Nephron progenitor cell (in vitro differentiated cells): ENCODE results near the gene IL15RA.
"Not testable (repeated sequence)": the region's sequence is repeated elsewhere in the genome, so short reads cannot be mapped to it uniquely, and the experiment has no call there.

Experiments
- DNase-seq: peaks from one replicate; pipeline ENCODE4 v3.0.0; 2021
- H3K27ac Mint-ChIP-seq: 2 replicates; pipeline ENCODE4 v1.8.0; 2021; ENCODE audit warnings: mild to moderate bottlenecking, moderate library complexity, mixed read lengths
- H3K27me3 Mint-ChIP-seq: 2 replicates; pipeline ENCODE4 v1.8.0; 2021; ENCODE audit warnings: mild to moderate bottlenecking, low read depth, mixed read lengths; ENCODE audit not compliant: poor library complexity
- H3K36me3 Mint-ChIP-seq: 2 replicates; pipeline ENCODE4 v1.8.0; 2021; ENCODE audit warnings: low read depth, mixed read lengths
- H3K4me1 Mint-ChIP-seq: 2 replicates; pipeline ENCODE4 v1.8.0; 2021; ENCODE audit warnings: mixed read lengths
- H3K4me3 Mint-ChIP-seq: 2 replicates; pipeline ENCODE4 v1.8.0; 2021; ENCODE audit warnings: mild to moderate bottlenecking, moderate library complexity, mixed read lengths
- H3K9me3 Mint-ChIP-seq: 2 replicates; pipeline ENCODE4 v1.8.0; 2021; ENCODE audit warnings: mild to moderate bottlenecking, moderate library complexity, mixed read lengths
- TF ChIP-seq, protein P1 (sequence below): fragments of 200-600 bp; sonication (generic); IDR thresholded peaks from 2 replicates; pipeline ENCODE4 v1.5.0; 2021; ENCODE audit warnings: antibody characterized with exemption

The IL15RA gene

DNA sequence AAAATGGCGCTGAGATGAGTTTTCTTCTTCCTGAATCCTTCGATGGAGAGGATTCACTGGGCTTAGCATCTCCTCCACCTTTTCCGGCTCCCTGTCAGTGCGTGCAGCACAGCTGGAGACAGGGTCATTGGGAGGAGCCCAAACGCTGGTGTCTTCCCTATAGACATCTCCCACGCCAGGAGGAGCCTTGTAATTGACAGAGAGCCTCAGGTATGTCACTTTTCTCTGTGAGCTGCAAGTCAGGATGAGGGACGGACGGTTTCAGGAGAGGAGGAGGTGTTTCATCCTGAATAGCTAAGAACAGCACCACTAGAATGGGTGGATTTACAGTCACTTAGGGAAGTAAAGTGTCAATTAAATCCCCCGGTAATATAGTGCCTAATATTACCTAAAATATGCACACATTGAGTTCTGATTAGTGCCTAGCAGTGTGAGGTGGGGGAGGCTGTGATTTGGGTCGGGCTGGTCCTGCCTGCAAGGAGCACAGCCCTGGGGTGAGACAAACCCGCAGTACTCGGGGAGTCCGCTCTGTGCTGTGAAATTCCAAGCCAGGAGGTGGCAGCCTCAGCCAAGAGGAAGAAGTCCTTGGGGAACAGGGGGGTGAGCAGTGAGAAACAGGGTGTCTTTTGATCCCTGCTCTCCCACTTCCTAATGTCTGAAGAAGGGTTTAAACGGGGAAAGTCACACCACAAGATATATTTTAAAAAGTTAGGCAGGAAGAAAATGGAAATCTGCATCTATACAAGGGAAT lies 28.2 kb downstream of the IL15RA start:
- H3K36me3 Mint-ChIP-seq = no peaks in the 10 kb centered on the region
- H3K4me3 Mint-ChIP-seq = no peak overlapping the region
- peaks cover 28% of the 10 kb centered on the region for H3K27me3 Mint-ChIP-seq
- TF ChIP-seq, protein P1, sequence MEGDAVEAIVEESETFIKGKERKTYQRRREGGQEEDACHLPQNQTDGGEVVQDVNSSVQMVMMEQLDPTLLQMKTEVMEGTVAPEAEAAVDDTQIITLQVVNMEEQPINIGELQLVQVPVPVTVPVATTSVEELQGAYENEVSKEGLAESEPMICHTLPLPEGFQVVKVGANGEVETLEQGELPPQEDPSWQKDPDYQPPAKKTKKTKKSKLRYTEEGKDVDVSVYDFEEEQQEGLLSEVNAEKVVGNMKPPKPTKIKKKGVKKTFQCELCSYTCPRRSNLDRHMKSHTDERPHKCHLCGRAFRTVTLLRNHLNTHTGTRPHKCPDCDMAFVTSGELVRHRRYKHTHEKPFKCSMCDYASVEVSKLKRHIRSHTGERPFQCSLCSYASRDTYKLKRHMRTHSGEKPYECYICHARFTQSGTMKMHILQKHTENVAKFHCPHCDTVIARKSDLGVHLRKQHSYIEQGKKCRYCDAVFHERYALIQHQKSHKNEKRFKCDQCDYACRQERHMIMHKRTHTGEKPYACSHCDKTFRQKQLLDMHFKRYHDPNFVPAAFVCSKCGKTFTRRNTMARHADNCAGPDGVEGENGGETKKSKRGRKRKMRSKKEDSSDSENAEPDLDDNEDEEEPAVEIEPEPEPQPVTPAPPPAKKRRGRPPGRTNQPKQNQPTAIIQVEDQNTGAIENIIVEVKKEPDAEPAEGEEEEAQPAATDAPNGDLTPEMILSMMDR = peak; percentile 21
- peaks cover 27% of the 10 kb centered on the region for H3K4me1 Mint-ChIP-seq
- H3K9me3 Mint-ChIP-seq = no peaks in the 10 kb centered on the region
- peak; percentile 56 for DNase-seq
- H3K27ac Mint-ChIP-seq = no peak overlapping the region

DNA sequence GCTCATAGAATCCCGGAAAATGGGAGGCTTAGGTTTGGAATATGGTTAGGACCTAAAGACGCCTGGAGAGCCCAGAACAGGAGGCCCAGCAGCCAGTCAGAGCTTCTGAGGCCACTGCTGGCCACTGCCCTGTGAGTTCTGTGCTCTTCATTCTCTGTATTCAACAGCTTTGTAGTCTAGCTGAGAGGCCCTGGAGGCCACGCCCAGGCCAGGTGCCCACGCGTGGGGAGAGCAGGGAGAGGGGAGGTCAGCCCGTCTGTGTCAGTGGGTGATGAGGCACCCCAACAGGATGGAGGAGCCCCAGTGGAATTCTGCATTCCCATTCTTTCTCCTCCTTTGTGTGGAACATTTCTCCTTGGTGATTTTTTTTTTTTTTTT lies 29.1 kb downstream of the IL15RA start:
- TF ChIP-seq, protein P1 = no peak
- H3K27me3 Mint-ChIP-seq = peaks cover 35% of the 10 kb centered on the region
- H3K36me3 Mint-ChIP-seq = no peaks in the 10 kb centered on the region
- H3K27ac Mint-ChIP-seq = no peak overlapping the region
- no peak overlapping the region for H3K4me3 Mint-ChIP-seq
- H3K4me1 Mint-ChIP-seq = peaks cover 33% of the 10 kb centered on the region
- H3K9me3 Mint-ChIP-seq = no peaks in the 10 kb centered on the region
- DNase-seq = no peak

DNA sequence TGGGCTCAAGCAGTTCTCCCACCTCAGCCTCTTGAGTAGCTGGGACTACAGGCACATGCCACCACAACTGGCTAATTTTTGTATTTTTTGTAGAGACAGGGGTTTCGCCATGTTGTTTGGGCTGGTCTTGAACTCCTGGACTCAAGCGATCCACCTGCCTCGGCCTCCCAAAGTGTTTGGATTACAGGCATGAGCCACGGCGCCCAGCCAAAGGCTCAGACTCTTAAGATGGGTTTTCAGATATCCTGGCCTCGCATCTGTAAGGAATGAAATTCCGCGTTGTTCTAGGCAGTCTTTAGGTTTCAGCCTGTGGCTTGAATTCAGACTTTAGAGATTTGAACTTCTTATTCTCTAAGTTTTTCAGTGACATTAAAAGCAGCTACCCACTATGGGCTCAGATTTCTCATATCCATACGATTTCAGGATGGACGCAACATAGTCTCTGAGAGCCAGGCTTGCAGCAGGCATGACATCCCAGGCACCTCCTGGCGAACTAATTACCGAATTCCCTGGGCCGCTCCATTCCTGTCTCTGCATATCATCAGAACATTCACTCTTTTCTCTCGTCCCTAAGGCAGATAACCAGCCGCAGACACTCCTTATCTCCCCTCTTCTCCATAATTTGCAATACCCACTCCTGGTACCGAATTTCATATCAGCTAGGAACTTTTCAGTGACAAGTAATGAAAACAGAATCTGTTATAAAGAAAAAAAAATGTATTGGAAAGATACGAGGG lies 29.7 kb downstream of the IL15RA start:
- Mint-ChIP-seq H3K27me3 (peaks cover 31% of the 10 kb centered on the region), H3K27ac (no peak overlapping the region), H3K9me3 (no peaks in the 10 kb centered on the region), H3K4me1 (peaks cover 33% of the 10 kb centered on the region), H3K36me3 (no peaks in the 10 kb centered on the region), H3K4me3 (no peak overlapping the region)
- DNase-seq = no peak
- TF ChIP-seq, protein P1 = no peak

DNA sequence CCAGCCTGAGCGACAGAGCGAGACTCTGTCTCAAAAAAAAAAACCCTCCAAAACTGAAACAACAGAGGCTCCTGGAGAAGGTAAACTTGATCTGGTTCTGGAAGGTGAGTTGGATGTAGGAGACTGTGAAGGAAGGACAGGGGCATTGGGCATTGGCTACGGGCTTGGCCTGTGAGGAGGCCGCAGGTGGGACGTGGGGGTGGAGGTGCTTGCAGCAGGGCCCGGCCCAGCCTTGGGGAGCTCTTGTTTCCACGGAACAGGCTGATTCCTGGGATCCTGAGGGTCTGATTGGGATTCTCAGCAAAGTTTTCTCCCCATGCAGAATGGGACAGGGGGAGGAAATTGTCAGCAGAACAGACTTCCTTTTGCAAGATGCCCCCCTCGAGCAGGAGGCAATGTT lies 30.6 kb downstream of the IL15RA start:
- TF ChIP-seq, protein P1 = no peak
- H3K27ac Mint-ChIP-seq = no peak overlapping the region
- H3K4me3 Mint-ChIP-seq = no peak overlapping the region
- H3K27me3 Mint-ChIP-seq = peaks cover 27% of the 10 kb centered on the region
- DNase-seq = no peak
- H3K9me3 Mint-ChIP-seq = no peaks in the 10 kb centered on the region
- peaks cover 39% of the 10 kb centered on the region for H3K4me1 Mint-ChIP-seq
- H3K36me3 Mint-ChIP-seq = no peaks in the 10 kb centered on the region

DNA sequence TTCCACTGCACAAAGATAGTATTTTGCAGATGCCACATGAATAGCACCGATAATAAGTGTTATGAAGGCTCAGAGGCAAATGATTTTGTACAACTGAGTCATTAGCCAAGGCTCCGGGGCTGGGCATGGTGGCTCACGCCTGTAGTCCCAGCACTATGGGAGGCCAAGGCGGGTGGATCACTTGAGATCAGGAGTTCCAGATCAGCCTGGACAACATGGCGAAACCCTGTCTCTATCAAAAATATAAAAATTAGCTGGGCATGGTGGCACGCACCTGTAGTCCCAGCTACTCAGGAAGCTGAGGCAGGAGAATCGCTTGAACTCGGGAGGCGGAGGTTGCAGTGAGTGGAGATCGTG lies 30.9 kb downstream of the IL15RA start:
- H3K4me3 Mint-ChIP-seq, H3K36me3 Mint-ChIP-seq, H3K27ac Mint-ChIP-seq, DNase-seq, H3K9me3 Mint-ChIP-seq: not testable (repeated sequence)
- H3K27me3 Mint-ChIP-seq = peaks cover 27% of the 10 kb centered on the region
- peaks cover 43% of the 10 kb centered on the region for H3K4me1 Mint-ChIP-seq

DNA sequence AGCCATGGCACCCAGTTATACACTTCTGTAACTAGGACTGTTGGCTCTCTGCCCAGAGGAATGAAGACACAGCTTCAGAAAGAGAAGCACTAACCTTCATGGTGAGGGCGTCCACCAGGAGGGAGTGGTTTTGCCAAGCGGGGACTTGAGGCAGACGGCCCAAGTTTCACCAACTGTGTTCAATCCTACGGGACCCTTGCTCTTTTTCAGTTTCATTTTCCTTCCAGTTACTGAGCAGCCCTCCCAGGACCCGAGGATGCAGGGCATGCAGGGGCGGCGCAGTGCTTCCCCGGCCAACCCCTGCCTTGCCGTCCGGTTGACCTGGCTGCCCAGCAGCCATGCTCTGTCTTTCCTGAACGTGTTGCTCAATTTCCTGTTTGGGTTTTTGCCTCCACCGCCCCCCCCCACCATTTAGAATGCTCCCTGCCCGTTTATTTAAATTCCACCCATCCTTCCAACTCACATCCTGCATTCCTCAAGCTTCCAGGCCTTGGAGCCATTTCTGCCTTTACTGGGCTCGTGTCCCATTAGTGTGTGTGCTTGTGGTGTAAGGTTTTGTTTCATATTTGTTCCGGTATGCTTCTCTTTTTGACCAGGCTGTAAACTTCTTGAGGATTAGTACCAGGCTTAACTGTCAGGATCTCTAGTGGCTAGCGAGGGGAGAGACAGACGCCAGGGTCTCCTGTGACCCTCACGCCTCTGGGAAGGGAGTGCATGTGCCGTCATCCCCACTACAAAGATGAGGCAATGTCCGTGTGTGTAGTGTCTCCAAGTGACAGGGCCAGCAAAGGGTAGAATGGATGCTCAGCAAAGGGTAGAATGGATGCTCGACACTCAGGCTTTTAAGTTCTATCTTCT lies 31.6 kb downstream of the IL15RA start:
- no peaks in the 10 kb centered on the region for H3K36me3 Mint-ChIP-seq
- H3K4me3 Mint-ChIP-seq = no peak overlapping the region
- no peak overlapping the region for H3K27ac Mint-ChIP-seq
- DNase-seq = no peak
- peaks cover 27% of the 10 kb centered on the region for H3K27me3 Mint-ChIP-seq
- TF ChIP-seq, protein P1 = no peak
- peaks cover 49% of the 10 kb centered on the region for H3K4me1 Mint-ChIP-seq
- H3K9me3 Mint-ChIP-seq = no peaks in the 10 kb centered on the region
